ENCODE measurements around the gene RSPO1.

Gene RSPO1

GRCh38 chr1:37562984-37563383, 71.7 kb downstream of the RSPO1 start:
- DNase-seq: no peak
